ENCODE data around the gene CCDC188. TPM values are rescaled to one million over a fixed set of nuclear protein-coding genes. Genes with fewer than 3 reads are reported as not detected.

Gene CCDC188
- total RNA-seq, 1 experiment from 2014 or later = not detected

GRCh38 chr22:20158391-20159036 is 7.7 kb upstream of the CCDC188 start:
- H3K4me2 ChIP-seq (ENCODE audit: insufficient read depth, insufficient read length, low read length) = no peak overlapping the region
- H3K9me3 ChIP-seq (ENCODE audit: control insufficient read depth, low read depth, low read length) = no peaks in the 10 kb centered on the region
- H3K27ac Mint-ChIP-seq = no peak overlapping the region; a peak in 2 of 7 replicates
- no peak overlapping the region for H4K5ac ChIP-seq (ENCODE audit: insufficient read length, low read depth, low read length)
- no peak overlapping the region for H3K23ac ChIP-seq (ENCODE audit: insufficient read length, low read depth, low read length)
- TF ChIP-seq CTCF (conservative IDR thresholded peaks at IDR 0.05) = no peak
- H3K4me1 ChIP-seq (ENCODE audit: insufficient read depth, low read length) = no peaks in the 10 kb centered on the region
- WGBS (ENCODE audit: extremely low coverage, insufficient read length, low lambda C conversion rate) = no CpG with 5 or more reads among the region's 15 CpGs
- H3K27ac ChIP-seq (ENCODE audit: insufficient read length, low read depth, low read length) = no peak overlapping the region
- no peak overlapping the region for H2BK120ac ChIP-seq (ENCODE audit: low read depth, low read length, poor library complexity, severe bottlenecking)
- H4K8ac ChIP-seq (replicated peaks; ENCODE audit: insufficient read length, low read depth, low read length) = no peak overlapping the region
- H3K27me3 ChIP-seq (ENCODE audit: insufficient read depth, low read length) = no peaks in the 10 kb centered on the region
- no peaks in the 10 kb centered on the region; a peak in 1 of 7 replicates for H3K36me3 Mint-ChIP-seq (ENCODE audit: insufficient read depth in 1 of 3, low read depth in 3 of 3)
- no peak overlapping the region for H3K14ac ChIP-seq (ENCODE audit: insufficient read depth, low read length)
- no peak overlapping the region for H3K4me3 Mint-ChIP-seq
- H2BK20ac ChIP-seq (ENCODE audit: low read depth, low read length, poor library complexity, severe bottlenecking) = no peak overlapping the region
- no peak overlapping the region for H3K4ac ChIP-seq (ENCODE audit: low read depth, low read length)
- no peak overlapping the region for H3K9ac ChIP-seq (ENCODE audit: extremely low read depth, insufficient read length, low read length)
- no peak overlapping the region for H2BK12ac ChIP-seq (ENCODE audit: insufficient read length, low read depth, low read length)
- H2BK15ac ChIP-seq (ENCODE audit: low read depth, low read length) = no peak overlapping the region
- H3K27me3 Mint-ChIP-seq (ENCODE audit: low read depth) = no peaks in the 10 kb centered on the region
- no peak overlapping the region for H4K91ac ChIP-seq (ENCODE audit: insufficient read length, low read depth, low read length)
- peaks cover 6 to 14% of the 10 kb centered on the region in 2 experiments for H3K4me1 Mint-ChIP-seq
- peaks cover 5% of the 10 kb centered on the region for H3K23me2 ChIP-seq (ENCODE audit: insufficient read length, low read depth, low read length, poor library complexity, severe bottlenecking)
- no peak overlapping the region for H2AK5ac ChIP-seq (ENCODE audit: insufficient read length, low read length)
- H3K79me2 ChIP-seq (ENCODE audit: insufficient read depth, low read length) = no peaks in the 10 kb centered on the region
- H4K20me1 ChIP-seq (ENCODE audit: control insufficient read depth, insufficient read depth, insufficient read length) = no peaks in the 10 kb centered on the region
- H2BK5ac ChIP-seq (ENCODE audit: insufficient read length, low read length) = no peak overlapping the region
- H3K18ac ChIP-seq (ENCODE audit: insufficient read length, low read depth, low read length) = no peak overlapping the region
- H3K79me1 ChIP-seq (ENCODE audit: insufficient read depth, low read depth, low read length, poor library complexity, severe bottlenecking) = no peaks in the 10 kb centered on the region
- H3T11ph ChIP-seq (ENCODE audit: low read length) = no peak overlapping the region
- H3K9me3 Mint-ChIP-seq = peaks cover 0 to 10% of the 10 kb centered on the region in 2 experiments; a peak in 1 of 5 replicates
- no peak overlapping the region for H2AFZ ChIP-seq (ENCODE audit: low read length)
- DNase-seq = no peak
- no peak overlapping the region for H3K56ac ChIP-seq (ENCODE audit: insufficient read length, low read depth, low read length)

All from H9 (cell line).